ENCODE measurements around the gene SLC9A3.

GRCh38 chr5:428754-429452 is 95.3 kb downstream of the SLC9A3 start:
- TF ChIP-seq NFIC (IDR thresholded peaks at IDR 0.05) (no peak), TAF1 (IDR thresholded peaks at IDR 0.05; ENCODE audit: low read depth) (no peak), CEBPB (IDR thresholded peaks at IDR 0.05) (no peak), YY1 (IDR thresholded peaks at IDR 0.05; ENCODE audit: low read depth) (no peak), FOXM1 (IDR thresholded peaks at IDR 0.05; ENCODE audit: borderline replicate concordance, low read depth) (no peak), ZBTB7A (IDR thresholded peaks at IDR 0.05; ENCODE audit: low read depth) (no peak), TEAD4 (IDR thresholded peaks at IDR 0.05) (no peak), RAD21 (IDR thresholded peaks at IDR 0.05; ENCODE audit: low read depth) (no peak), EP300 (IDR thresholded peaks at IDR 0.05; ENCODE audit: borderline replicate concordance) (no peak), EGR1 (IDR thresholded peaks at IDR 0.05) (no peak), USF1 (IDR thresholded peaks at IDR 0.05) (no peak), REST (IDR thresholded peaks at IDR 0.05; ENCODE audit: low read depth) (no peak), CREB1 (IDR thresholded peaks at IDR 0.05; ENCODE audit: low read depth) (no peak)

Data from Ishikawa (cell line).